GM18909 (cell line): ENCODE data around the gene FKBP3.

Source experiments
- ATAC-seq: cut with Tn5 transposase; IDR thresholded peaks from one replicate; pipeline ENCODE4 v1.9.1; 2021; ENCODE audit warnings: mild to moderate bottlenecking; ENCODE audit not compliant: unreplicated experiment, poor library complexity

FKBP3 gene

GRCh38 chr14:45066667-45067066 is 67.6 kb downstream of the FKBP3 start:
- no peak for ATAC-seq

- no peak for ATAC-seq
Observed at GRCh38 chr14:45065956-45066355, 68.3 kb downstream of the FKBP3 start.
